Subcutaneous abdominal adipose tissue (tissue), 5 donors: ENCODE results near the gene POLR3E.
A peak's percentile ranks its signal among the peaks of the same experiment; 100 is the strongest.

Source experiments
- H3K27ac ChIP-seq: one replicate; pipeline ENCODE4 v1.7.0; 2013; ENCODE audit warnings: low read depth, mild to moderate bottlenecking, inconsistent platforms, low read length, moderate library complexity
- H3K27me3 ChIP-seq, 5 donors: one replicate each; pipeline ENCODE4 v1.7.0; 2013; ENCODE audit warnings: low read length in 5 of 5, inconsistent platforms in 1 of 5; ENCODE audit not compliant: control insufficient read depth in 5 of 5, insufficient read depth in 4 of 5
- H3K36me3 ChIP-seq, 5 donors: one replicate each; pipeline ENCODE4 v1.7.0; 2013; ENCODE audit warnings: low read length in 5 of 5; ENCODE audit not compliant: control insufficient read depth in 5 of 5, insufficient read depth in 5 of 5
- H3K4me1 ChIP-seq, 5 donors: one replicate each; pipeline ENCODE4 v1.7.0; 2013; ENCODE audit warnings: low read length in 5 of 5, mild to moderate bottlenecking in 3 of 5, moderate library complexity in 1 of 5; ENCODE audit not compliant: control insufficient read depth in 5 of 5, insufficient read depth in 5 of 5
- H3K4me3 ChIP-seq, 5 donors: one replicate each; pipeline ENCODE4 v1.7.0; 2013; ENCODE audit warnings: low read length in 5 of 5, low read depth in 1 of 5
- H3K9ac ChIP-seq, 5 donors: one replicate each; pipeline ENCODE4 v1.7.0; 2013; ENCODE audit warnings: low read length in 5 of 5, mild to moderate bottlenecking in 4 of 5, moderate library complexity in 3 of 5
- H3K9me3 ChIP-seq, 5 donors: one replicate each; pipeline ENCODE4 v1.7.0; 2013; ENCODE audit warnings: low read length in 5 of 5; ENCODE audit not compliant: control insufficient read depth in 5 of 5
- donor health status: healthy.
- donor health status: healthy.
- donor health status: healthy.
- donor health status: healthy.
- donor health status: healthy.

POLR3E gene

GRCh38 chr16:22285080-22285479, 12.1 kb upstream of the POLR3E start:
- Histone ChIP-seq H3K4me3 (no peak overlapping the region), H3K9ac (no peak overlapping the region), H3K9me3 (no peaks in the 10 kb centered on the region), H3K27me3 (no peaks in the 10 kb centered on the region), H3K4me1 (peaks cover 0 to 9% (median 6%) of the 10 kb centered on the region in 5 donors), H3K27ac (no peak overlapping the region), H3K36me3 (peaks cover 10 to 63% (median 46%) of the 10 kb centered on the region in 5 donors)

DNA sequence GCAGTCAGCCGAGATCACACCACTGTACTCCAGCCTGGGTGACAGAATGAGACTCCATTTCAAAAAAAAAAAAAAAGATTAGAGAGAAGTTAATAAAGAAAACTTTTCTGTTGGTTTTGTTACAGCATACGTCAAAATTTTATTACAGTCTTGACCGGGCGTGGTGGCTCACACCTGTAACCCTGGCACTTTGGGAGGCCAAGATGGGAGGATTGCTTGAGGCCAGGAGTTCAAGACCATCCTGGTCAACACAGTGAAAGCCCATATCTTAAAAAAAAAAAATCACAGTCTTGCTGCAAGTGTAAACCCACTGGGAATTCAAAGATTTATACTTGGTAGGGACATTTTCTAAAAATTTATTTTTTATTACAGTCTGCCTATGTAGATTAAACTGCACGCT, 6.2 kb upstream of the POLR3E start:
- Histone ChIP-seq H3K9me3 (no peaks in the 10 kb centered on the region), H3K9ac (no peak overlapping the region), H3K4me3 (no peak overlapping the region), H3K36me3 (peaks cover 0 to 7% (median 6%) of the 10 kb centered on the region in 5 donors), H3K4me1 (peaks cover 0 to under 1% (median 0%) of the 10 kb centered on the region in 5 donors), H3K27me3 (no peaks in the 10 kb centered on the region), H3K27ac (no peak overlapping the region)

GRCh38 chr16:22291860-22292318, 5.3 kb upstream of the POLR3E start:
- no peak overlapping the region for H3K27ac ChIP-seq
- H3K4me1 ChIP-seq = peaks cover 0 to 8% (median 7%) of the 10 kb centered on the region in 5 donors
- no peaks in the 10 kb centered on the region for H3K9me3 ChIP-seq

DNA sequence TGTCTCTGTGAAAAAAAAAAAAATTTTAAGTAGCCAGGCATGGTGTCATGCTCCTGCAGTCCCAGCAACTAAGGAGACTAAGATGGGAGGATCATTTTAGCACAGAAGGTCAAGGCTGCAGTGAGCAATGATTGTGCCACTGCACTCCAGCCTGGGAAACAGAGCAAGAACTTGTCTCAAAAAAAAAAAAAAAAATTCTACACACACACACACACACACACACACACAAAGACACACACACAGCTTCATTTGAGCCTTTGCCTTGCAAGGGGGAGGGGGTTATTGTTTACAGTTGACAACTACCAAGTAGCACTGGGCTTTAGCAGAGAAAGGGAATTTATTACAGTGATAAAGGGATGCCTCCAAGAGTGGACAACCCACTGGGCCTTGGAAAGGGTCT, 4.9 kb upstream of the POLR3E start:
- Histone ChIP-seq H3K4me3 (no peak overlapping the region), H3K27ac (no peak overlapping the region), H3K9me3 (no peaks in the 10 kb centered on the region), H3K27me3 (no peaks in the 10 kb centered on the region), H3K9ac (no peak overlapping the region), H3K36me3 (no peaks in the 10 kb centered on the region), H3K4me1 (peaks cover 0 to 8% (median 7%) of the 10 kb centered on the region in 5 donors)

More at GRCh38 chr16:22291860-22292318, 5.3 kb upstream of the POLR3E start:
- Histone ChIP-seq H3K4me3 (no peak overlapping the region), H3K9ac (no peak overlapping the region), H3K27me3 (no peaks in the 10 kb centered on the region), H3K36me3 (no peaks in the 10 kb centered on the region)

DNA sequence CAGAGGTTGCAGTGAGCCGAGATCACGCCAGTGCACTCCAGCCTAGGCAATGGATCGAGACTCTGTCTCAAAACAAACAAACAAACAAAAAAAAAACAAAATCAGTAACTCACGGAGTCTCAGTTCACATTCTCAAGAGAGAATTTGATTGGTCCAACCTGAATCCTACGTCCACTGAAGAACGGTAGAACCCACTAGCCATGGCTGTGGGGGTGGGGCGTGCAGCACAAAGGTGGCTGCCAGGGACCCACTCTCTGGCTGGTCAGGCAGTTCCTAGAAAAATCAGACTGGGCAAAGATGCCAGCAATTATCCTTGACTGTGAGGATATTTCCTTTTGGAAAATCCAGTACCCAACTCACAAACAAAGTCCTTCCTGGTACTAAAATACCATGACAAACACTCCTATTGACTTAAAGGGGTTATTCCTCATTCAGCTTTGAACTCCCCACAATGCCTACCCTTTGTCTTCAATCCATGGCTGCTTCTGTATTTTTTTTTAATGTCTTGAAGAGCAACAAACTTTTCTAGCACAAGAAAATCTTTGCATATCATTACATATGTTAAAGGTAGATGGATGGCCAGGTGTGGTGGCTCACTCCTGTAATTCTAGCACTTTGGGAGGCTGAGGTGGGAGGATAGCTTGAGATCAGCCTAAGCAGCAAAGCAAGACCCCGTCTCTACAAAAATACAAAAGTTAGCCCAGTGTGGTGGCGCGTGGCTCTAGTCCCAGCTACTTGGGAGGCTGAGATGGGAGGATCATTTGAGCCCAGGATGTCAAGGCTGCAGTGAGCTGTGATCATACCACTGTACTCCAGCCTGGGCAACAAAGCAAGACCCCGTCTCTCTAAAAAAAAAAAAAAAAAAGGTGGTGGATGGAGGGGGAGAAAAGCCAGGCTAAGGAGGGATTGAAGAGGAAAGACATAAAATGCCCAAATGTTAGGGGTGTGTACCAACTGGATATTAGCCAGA, 3.8 kb upstream of the POLR3E start:
- Histone ChIP-seq H3K27me3 (no peaks in the 10 kb centered on the region), H3K36me3 (no peaks in the 10 kb centered on the region), H3K4me3 (no peak overlapping the region), H3K9me3 (no peaks in the 10 kb centered on the region), H3K4me1 (peaks cover 3 to 18% (median 14%) of the 10 kb centered on the region in 5 donors), H3K9ac (no peak overlapping the region), H3K27ac (no peak overlapping the region)

- Histone ChIP-seq H3K4me1 (peaks cover 4 to 27% (median 26%) of the 10 kb centered on the region in 5 donors), H3K4me3 (peak overlapping the region; percentile 70 to 93 (median 84)), H3K27me3 (no peaks in the 10 kb centered on the region), H3K36me3 (no peaks in the 10 kb centered on the region), H3K9me3 (no peaks in the 10 kb centered on the region), H3K9ac (peak overlapping the region in 4 of 5 donors; percentile 63 to 86 (median 73)), H3K27ac (no peak overlapping the region)
Observed at GRCh38 chr16:22296225-22297113, 740 bp upstream of the POLR3E start.

DNA sequence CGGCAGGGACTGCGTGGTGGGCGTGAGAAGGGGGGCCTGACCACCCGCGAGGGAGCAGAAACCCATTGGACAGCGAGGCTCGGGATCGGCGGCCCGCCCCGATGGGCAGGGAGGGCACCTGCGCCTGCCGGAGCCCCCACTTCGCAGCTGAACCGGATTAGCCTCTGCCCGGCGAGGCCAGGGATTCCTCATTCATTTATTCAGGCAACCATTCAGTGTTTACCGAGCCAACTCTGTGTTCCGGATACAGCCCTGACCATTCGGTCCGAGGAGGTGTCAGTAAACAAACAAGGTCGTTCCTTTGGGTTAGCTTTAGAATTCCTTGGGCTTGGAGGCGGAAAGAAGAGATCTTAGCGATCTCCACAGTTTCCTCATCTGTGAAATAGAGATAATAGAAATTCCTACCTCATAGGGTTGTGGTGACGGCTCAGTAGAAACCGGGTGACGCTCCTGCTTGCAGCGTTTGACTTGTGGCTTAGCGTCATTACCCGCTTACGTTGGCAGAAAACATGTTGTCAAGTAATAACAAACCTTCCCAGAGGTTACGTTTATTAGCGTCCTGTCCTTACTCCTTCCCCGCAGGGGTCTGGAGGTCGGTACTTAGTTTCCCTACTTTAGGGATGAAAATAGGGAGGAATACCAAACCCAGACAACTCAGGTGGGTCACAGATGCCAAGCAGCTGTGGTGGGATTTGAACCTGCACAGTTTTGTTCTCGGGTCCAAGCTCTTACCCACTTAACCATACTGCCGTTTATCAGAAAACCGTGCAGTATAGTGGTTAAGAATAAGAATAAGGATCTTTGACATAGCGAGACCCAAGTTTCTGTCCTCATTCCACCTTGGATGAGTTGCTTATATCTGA, 893 bp downstream of the POLR3E start:
- H3K9me3 ChIP-seq = no peaks in the 10 kb centered on the region
- H3K27me3 ChIP-seq = no peaks in the 10 kb centered on the region
- peaks cover 0 to 12% (median 10%) of the 10 kb centered on the region in 5 donors for H3K36me3 ChIP-seq
- peak overlapping the region; percentile 12 to 98 (median 94) for H3K9ac ChIP-seq
- H3K4me3 ChIP-seq = peak overlapping the region; percentile 86 to 94 (median 90)
- H3K4me1 ChIP-seq = peaks cover 4 to 27% (median 26%) of the 10 kb centered on the region in 5 donors
- H3K27ac ChIP-seq = peak overlapping the region; percentile 97

GRCh38 chr16:22299036-22299435, 1.8 kb downstream of the POLR3E start:
- Histone ChIP-seq H3K27me3 (no peaks in the 10 kb centered on the region), H3K9me3 (no peaks in the 10 kb centered on the region), H3K4me1 (peaks cover 4 to 27% (median 26%) of the 10 kb centered on the region in 5 donors), H3K27ac (peak overlapping the region; percentile 97), H3K9ac (no peak overlapping the region), H3K4me3 (no peak overlapping the region), H3K36me3 (peaks cover 0 to 16% (median 15%) of the 10 kb centered on the region in 5 donors)

GRCh38 chr16:22300427-22301071, 3.3 kb downstream of the POLR3E start:
- Histone ChIP-seq H3K4me1 (peaks cover 4 to 27% (median 26%) of the 10 kb centered on the region in 5 donors), H3K4me3 (no peak overlapping the region), H3K9ac (no peak overlapping the region), H3K27me3 (no peaks in the 10 kb centered on the region), H3K9me3 (no peaks in the 10 kb centered on the region), H3K36me3 (peaks cover 0 to 31% (median 28%) of the 10 kb centered on the region in 5 donors), H3K27ac (no peak overlapping the region)
